Activated CD4-positive, alpha-beta T cell treated with anti-CD3 and anti-CD28 coated beads for 4 hours (primary cell): ENCODE measurements around the gene TMEM151A.

Source experiments
- DNase-seq, 2 donors: peaks; one replicate each; pipeline ENCODE4 v3.0.0-alpha.2; 2020

The TMEM151A gene

DNA sequence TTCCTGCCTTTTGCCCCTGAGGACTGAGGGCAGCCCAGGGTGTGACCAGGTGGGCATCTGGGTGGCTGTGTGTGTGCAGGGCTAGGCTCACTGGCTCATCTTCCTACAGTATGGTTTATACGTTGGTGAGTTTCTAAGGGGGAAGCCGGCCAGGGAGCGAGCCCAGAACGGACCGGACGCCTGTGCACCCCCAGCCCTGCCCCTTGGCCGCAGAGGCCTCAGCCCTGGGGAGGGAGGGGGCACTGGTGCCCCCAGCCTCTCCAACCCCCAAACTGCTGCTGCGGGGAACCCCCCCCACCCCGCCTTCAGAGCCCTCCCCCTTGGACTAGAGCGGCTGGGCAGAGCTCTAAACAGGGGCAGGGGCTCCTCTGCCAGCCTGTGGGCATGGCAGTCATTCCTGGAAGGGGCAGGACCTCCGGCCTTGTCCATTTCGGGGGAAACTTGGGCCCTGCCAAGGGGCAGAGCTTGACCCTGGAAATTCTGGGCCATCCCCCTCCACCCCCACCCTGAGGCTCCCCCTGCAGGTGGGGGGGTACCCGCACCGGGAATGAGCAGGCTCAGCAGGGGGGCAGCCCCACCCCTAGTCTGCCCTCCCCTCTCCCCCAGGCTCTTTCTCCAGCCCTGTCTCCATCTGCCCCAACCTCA is 8.1 kb upstream of the TMEM151A start:
- DNase-seq = no peak

DNA sequence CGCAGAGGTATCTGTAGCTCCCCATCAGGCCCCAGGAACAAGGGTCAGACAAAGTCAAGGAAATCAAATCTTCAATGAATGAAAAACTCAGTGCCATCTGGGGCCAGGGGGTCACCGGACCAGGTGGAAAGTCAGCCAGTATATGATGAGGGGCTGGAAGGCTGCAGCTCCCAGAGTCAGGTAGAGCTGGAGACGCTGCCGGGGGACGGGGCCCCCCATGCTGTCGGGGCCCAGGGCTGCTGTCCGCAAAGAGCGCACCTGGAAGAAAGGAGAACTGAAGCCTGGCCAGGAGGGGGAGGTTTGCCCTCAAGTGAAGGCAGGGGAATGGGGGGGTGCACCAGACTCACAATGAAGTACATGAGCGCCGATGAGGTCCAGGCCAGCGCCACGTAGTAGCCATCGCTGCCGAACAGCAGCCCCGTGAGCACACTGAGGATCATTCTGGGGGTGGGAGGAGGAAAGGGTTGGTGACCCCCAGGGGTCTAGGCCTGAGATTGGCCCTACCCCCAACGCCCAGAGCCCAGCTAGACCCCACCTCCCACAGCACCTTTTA is 7.1 kb upstream of the TMEM151A start:
- DNase-seq = no peak

DNA sequence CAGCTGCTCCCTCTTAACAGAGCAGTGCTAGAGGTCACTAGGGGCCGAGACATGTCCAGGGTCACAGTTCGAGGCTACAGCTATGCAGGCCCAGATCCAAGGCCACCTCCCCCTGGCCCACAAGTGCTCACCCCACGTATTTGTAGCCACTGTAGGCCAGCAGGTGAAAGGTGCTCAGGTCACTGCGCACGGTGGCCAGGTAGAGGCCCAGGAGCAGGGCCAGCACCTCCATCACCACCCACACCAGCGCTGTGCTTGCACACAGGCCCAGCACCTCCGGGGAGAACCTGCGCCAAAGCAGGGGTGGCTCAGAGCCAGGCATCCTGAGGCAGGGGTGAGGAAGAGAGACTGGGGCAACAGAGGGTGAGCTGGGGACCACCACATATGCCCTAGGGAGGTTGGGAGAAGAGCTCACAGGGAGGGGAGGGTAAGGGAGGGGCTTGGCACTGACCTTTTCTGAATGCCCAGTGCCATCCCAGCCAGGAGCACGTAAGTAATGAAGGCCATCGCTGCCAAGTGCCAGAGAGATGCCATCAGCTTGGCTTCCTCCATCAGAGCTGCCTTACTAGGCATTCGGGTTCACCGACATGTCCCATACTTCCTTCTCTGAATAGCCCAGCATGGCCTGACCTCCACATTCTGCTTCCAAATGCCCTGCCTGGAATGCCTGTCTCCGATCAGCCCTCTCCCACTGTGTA is 6.3 kb upstream of the TMEM151A start:
- DNase-seq = no peak

DNA sequence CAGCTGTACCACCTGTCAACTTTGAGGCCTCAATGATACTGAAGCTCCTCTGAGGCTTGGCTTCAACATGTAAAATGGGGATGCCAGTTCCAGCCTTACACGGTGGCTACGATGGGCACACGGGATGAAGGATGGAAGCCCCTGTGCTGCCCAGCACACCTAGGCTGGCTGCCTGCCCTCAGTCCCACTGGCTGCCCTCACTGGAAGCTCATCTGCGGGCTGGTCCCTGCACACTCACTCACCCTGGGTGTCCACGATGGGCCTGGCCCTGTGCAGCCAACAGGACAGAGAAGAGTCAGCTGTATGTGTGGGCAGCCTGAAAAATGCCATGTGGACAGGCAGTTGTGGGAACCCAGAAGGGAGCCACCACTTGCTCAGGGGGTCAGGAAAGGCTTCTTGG is 5.0 kb upstream of the TMEM151A start:
- no peak for DNase-seq

DNA sequence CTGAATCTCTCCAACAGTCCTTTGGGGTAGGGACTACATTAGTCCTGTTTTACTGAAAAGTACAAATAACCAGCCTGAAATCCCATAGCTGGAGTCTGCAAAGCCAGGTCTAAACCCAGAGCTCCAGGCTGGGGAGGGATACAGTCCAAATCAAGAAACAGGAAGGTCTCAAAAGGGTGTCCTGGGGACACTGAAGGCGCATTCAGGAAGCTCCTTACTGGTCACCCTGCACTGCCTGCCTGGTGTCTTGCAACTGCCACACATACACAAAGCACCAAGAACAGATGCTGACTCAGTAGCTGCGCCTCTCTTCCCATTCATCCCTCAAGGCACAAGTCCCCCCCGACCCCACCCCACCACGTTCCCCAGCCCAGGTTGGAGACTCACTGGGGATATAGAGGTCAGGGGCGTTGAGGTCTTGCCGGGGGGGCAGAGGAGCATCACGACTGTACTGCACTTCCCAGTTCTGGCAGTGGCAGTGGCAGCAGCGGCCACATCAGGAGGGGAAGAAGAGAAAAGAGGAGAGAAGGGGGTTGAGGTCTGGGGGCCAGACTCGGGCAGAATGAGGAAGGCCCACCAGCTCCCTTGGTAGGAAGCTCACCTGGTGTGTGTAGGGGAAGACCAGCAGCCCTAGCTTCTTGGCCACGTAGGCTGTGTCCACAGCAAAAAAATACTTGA is 4.3 kb upstream of the TMEM151A start:
- DNase-seq = no peak

DNA sequence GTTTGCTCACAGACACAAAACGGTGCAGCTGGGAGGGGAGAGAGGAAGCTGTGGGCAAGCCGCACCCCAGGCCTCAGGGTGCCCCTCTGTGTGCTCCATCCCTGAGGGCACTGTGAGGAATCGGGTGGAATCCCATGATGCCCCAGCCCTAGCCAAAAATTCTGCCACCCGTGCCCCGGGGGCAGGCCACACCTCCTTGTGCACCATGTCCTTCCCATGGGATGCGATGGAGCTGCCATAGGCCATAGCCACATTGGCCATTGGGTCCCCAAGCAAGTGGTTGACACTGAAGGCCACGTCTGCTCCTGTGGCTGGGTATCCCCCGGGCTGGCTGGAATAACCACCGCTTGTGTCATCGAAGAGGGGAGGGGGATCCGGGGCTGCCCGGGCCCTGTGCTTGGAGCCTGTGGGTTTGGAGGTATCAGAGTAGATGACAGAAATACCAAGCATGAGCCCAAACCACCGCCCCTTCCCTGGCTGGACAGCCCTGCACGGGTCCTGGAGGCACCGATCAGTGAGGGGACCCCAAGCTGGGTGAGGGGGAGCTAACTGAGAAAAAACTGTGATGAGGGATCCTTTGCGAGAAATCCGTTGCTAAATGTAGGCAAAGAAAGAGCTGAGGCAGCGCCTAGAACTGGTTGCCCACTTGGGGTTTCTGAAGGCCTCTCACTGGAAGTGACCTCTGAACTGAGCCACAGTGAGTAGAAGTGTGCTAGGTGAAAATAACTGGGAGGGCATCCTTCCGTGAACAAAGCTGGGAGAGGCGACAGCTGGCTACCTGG is 3.6 kb upstream of the TMEM151A start:
- DNase-seq = no peak

DNA sequence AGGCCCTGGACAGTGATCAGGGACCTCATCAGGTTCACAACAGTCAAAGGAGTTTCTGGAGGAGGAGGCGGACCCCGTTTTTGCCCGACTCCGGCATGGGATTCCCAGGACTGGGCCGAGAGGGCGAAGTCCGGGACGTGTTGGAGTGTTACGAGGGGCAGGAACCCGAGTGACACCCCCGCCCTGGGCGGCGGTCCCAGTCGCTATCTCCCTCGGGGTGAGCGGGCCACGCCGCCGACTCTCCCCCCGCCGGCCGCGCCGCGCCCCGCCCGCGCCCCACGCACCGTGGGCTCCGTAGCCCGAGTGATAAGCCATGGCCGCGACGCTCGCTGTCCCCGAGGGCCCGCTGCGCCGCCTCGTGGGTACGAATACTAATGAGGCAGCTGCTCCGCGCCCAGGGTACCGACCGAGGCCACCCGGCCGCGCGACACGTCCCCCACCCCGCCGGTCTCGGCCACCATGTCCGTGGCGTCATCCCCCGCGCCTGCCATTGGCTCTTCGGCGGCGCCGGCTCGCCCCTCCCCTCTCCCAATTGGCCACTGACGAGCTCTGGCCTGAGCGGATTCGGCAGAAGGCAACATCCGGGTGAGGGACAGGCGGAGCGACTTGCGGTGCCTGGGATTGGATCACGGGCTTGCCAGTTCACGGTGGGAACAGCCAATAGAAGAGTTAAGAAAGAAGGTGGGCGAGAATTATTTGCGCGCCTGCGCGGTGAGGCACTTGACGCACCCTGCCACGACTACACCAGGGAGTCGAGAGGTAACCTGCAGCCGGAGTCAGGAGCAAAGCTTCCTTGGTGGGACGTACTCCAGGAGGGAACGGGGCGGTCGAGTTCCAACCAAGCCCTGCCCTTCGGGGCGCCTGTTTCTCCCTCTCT is 2.8 kb upstream of the TMEM151A start, which contains the start of gene YIF1A:
Gene YIF1A, minus strand, starts transcription at position 473 of the 877 bp plus-strand sequence. Its CDS starts 158 bp downstream, at position 315.
- DNase-seq = peak; percentile 97 to 99

DNA sequence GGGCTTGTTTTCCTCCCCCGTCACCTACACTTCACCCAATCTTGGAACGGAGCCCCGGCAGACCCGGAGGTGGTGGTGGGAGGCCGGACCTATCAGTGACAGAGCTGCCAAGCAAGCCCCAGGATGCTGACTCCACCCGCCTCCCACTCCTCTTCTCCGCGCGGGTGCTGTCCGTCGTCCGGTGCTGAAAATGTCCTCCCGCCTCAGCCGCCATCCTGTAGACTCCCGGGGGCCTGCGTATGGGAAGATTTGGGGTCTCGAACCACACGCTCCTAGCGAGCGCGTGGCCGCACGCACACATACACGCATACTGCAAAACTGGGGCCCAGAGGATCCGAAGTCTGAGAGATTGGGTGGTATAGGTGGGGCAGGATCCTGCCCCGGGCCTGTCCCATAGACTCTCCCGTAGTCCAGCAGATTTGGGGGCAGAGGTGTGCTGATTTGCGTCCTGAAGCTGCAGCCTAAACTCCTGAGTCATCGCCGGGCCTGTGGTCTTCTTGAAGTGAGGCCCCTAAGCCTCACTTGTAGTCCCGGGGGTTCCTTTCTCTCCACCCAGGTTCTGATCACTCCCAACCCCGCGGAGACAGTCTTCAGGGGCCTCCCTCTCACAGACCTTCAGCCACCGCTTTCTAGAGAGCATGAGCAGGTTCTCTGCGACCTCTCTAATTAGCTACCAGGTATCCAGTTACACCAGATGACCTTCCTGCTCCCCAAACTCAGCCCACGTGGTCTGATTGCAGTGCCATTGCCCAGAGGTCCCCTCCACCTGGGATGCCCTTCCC is 2.0 kb upstream of the TMEM151A start:
- peak; percentile 74 to 83 for DNase-seq

DNA sequence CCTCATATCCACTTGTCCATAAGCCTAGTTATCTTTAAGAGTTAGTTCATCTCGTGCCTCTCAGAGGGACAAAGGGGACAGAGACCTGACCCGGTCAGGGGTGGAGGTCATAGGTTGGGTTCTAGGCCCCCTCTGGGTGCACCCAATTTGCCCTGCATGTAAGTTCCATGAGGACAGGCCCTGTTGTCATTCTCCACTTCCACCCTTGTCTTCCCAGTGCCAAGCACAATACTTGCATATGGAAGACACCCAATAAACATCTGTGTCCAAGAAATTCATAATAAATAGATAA is 1.4 kb upstream of the TMEM151A start:
- no peak for DNase-seq

DNA sequence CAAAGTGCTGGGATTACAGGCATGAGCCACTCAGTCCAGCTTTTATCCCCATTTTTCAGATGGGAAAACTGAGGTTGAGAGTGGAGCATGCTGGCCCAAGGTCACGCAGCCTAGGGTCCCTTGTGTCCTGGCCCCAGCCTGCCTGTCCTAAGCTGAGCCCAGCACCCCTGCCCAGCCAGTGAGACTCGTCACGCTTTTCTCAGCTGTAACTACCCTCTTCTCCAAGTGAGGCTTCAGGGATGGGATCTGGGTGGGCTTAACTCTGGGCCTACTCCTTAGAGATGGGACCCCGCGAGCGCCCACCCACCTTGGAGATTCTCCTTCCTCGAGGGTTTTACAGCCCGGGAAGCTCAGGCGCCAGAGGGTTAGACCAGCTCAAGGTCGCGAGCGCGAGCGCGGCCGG is 390 bp upstream of the TMEM151A start:
- DNase-seq = no peak

DNA sequence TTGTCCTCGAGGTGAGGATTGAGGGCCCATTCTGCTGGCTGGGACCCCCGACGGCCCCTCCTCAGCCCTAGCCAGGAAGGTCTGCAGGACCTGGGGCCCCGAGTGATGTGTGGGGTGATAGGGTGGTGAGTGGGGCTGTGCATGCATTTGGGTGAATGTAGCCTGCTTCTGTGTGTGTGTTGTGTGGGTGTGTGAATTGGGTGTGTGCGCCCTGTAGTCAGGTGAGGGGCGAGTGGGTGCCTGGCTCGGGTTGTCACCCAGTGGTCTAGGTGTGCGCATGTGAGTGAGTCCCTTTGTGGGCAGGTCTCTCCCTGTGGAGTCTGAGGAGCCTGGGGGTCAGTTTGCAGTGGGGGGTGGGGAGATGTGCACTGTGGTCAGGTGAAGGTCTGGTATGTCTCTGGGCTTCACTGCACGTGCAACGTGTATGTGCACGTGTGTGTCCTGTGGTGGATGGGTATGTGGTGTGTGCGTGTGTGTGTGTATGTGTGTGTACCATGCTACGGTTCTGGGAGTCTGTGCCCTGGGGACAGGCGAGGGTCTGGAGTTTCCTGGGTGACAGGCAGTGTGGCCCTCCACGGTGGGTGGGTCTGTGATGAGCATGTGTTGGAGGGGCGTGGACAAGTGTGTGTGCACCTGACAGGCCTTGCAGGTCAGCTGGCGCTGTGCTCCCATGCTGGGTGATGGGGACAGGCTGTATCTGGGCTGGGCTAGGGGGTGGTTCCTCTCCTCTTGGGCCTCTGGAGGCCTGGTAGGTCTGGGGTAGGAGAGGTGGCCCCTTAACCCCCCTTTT is 1.0 kb downstream of the TMEM151A start:
- DNase-seq = no peak

DNA sequence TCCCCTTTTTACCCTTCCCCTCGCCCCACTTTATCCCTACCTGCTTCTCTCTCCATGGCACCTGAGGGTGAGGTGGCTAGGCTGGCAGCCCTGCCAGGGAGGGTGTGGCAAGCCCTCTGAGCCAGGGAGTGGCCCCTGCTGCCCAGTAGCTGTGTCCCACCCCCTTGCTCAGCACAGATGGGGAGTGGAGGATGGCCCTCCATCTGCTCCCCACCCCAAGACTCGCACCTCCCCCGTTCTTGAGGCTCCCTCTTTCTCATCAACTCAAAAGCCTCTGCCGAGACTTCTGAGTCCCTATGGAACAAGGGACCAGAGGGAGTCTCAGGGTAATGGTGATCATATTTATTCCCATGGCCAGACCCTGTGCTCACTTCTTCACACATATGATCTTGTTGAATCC is 1.7 kb downstream of the TMEM151A start:
- no peak for DNase-seq

DNA sequence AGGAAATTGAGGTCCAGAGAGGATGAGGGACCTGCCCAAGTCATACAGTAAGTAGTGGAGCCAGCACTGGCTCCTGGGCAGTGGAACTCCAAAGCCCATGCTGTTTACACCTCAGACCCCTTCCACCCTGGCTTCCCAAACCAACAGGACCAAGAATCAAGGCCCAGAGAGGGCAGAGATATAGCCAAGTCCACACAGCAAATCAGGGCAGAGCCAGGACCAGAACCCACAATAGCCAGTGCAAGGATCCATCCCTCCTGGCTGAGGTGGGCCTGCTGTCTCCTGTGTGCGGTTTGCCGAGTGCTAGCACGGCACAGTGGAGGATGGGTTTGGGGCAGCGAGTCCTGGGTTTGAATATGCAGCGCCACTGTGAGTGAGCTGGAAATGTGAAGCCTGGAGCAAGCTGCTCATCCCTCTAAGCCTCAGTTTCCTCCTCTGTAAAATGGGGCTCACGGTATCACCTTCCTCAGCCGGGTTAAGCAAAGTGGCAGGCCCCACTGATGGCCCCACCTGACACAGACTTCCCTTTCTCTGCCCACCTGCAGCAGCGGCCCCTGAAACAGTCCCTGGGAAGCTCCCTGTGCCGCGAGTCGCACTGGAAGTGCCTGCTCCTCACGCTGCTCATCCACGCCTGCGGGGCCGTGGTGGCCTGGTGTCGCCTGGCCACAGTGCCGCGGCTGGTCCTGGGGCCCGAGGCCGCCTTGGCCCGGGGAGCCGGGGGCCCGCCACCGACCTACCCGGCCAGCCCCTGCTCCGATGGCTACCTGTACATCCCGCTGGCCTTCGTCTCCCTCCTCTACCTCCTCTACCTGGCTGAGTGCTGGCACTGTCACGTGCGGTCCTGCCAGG is 2.3 kb downstream of the TMEM151A start:
- no peak for DNase-seq

DNA sequence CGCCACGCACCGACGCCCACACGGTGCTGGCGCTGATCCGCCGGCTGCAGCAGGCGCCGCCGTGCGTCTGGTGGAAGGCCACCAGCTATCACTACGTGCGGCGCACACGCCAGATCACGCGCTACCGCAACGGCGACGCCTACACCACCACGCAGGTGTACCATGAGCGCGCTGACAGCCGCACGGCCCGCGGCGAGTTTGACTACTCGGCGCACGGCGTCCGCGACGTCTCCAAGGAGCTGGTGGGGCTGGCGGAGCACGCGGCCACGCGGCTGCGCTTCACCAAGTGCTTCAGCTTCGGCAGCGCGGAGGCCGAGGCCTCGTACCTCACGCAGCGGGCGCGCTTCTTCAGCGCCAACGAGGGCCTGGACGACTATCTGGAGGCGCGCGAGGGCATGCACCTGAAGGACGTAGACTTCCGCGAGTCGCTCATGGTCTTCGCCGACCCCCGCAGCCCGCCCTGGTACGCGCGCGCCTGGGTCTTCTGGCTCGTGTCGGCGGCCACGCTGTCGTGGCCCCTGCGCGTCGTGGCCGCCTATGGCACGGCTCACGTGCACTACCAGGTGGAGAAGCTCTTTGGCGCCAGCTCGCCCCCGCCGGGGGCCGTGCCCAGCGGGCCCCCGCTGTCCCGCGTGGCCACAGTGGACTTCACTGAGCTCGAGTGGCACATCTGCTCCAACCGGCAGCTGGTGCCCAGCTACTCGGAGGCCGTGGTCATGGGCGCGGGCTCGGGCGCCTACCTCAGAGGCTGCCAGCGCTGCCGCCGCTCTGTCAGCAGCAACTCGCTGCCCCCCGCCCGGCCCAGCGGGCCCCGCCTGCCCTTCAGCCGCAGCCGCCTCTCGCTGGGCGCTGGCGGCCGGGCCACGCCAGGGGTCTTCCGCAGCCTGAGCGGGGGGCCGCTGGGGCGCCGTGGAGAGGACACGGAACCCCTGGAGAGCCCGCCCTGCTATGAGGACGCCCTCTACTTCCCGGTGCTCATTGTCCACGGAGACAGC is 3.2 kb downstream of the TMEM151A start:
- no peak for DNase-seq

DNA sequence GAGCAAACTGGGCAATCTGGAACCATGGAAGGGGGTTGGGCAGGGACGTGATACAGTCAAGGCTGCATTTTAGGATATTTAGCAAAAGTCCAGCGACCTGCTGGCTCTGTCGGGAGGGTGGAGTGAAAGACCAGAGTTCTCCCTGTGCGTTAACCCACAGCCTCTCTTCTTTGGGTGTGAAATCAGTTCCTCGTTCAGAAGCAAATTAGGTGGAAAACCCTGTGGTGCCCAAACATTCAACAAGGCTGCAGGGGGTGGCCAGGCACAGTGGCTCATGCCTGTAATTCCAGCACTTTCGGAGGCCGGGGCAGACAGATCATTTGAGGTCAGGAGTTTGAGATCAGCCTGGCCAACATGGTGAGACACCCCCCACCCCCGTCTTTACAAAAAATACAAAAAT is 5.9 kb downstream of the TMEM151A start:
- DNase-seq = no peak

DNA sequence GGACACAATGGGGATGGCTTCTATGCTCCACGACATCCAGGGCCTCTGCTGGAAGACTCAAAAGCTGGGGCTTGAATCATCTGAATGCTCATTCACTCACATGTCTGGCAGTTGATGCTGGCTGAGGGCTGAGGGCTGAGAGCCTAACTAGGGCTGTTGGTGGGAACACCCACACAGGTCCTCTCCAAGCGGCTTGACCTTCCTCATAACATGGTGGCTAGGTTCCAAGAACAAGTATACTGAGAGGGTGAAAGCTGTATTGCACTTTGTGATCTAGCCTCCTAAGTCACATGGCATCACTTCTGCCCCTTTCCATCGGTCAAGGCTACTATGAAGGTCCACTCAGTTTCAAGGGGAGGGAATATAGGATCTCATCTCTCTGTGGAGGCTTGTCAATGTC is 7.5 kb downstream of the TMEM151A start:
- no peak for DNase-seq

DNA sequence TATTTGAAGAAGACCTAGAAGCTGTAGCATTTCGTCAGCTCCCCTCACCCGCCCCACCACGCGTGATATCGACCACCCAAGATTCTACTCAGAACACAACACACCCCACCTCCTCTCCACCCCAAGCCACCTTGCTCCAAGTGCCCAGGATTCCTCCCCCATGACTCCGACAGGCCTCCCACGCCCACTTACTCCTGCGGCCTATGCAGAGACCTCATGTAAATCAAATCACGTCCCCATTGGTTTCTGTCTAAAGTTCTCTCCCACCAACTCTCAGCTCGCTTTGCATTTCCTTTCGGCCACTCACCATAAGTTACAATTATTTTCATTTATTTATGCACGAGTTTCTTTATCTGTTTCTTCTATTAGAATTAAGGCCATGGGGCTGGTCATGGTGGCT is 11.0 kb downstream of the TMEM151A start:
- no peak for DNase-seq

DNA sequence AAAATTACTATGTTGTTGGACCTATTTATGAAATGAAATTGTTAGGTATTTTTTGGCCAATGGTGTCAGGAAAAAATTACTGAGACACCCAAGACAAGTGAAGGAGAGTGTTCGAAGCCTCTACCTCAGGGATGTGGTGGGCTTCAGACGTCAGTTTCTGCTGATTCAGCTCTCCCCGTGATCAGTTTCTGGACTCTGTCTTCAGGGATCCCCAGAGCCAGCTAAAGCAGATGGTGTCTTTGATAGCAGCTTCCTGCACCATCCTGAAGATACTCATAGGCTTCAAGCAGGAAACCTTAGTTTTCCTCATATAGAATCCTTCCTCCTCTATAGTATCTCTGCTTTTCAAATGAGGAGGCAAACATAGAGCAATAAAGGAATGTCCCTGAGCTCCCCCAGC is 17.8 kb downstream of the TMEM151A start:
- DNase-seq = no peak
